Effector memory CD4-positive, alpha-beta T cell (primary cell): ENCODE measurements around the gene INSC.

Experiments used
- DNase-seq, 3 donors: peaks; one replicate each; pipeline ENCODE4 v3.0.0-alpha.2; 2020
- H3K27ac ChIP-seq: 2 replicates; pipeline ENCODE4 v1.7.0; 2013; ENCODE audit warnings: mild to moderate bottlenecking, low read length, moderate library complexity; ENCODE audit not compliant: insufficient read depth, poor library complexity, severe bottlenecking
- H3K27me3 ChIP-seq: replicated peaks from 2 replicates; pipeline ENCODE4 v1.7.0; 2013; ENCODE audit warnings: mild to moderate bottlenecking, low read length; ENCODE audit not compliant: insufficient read depth, control insufficient read depth, poor library complexity, severe bottlenecking
- H3K36me3 ChIP-seq: 2 replicates; pipeline ENCODE4 v1.7.0; 2013; ENCODE audit warnings: mild to moderate bottlenecking, low read length, moderate library complexity; ENCODE audit not compliant: control insufficient read depth, insufficient read depth
- H3K4me1 ChIP-seq: 2 replicates; pipeline ENCODE4 v1.7.0; 2013; ENCODE audit warnings: low read length, mild to moderate bottlenecking; ENCODE audit not compliant: control insufficient read depth, insufficient read depth, poor library complexity, severe bottlenecking
- H3K4me3 ChIP-seq: 2 replicates; pipeline ENCODE4 v1.7.0; 2013; ENCODE audit warnings: low read length, low read depth, mild to moderate bottlenecking; ENCODE audit not compliant: insufficient read depth, poor library complexity, severe bottlenecking
- H3K9me3 ChIP-seq: 2 replicates; pipeline ENCODE4 v1.7.0; 2013; ENCODE audit warnings: mild to moderate bottlenecking, low read length, moderate library complexity; ENCODE audit not compliant: control insufficient read depth

Gene INSC

DNA sequence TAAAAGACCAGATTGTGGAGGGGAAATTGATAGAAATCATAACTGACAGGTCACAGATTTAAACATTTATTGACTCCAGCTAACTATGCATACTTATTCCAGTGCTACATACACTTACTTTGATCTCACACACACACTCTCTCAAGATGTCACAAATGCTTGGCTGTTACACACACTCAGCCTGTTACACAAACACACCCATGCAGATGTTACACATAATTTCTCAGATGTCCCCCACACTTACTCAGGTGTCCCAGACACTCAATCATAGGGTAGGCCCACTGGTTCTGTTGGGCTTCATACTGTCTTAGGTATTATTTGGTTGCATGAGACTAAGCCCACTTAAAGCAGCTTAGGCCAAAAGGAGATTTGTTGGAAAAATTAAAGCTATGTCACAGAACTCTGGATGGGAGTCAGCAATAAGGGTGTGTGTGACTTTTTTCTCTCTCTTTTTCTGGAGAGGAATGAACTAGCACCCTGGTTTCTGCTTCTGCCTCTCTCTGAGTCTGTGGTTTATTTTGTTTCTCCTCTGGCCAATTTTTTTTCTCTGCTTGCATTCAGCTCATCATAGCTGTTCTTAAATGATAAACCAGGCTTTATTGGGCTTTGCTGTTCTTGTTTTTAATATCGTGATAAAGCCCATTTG, 179.4 kb downstream of the INSC start:
- Histone ChIP-seq H3K36me3 (no peaks in the 10 kb centered on the region), H3K27ac (no peak overlapping the region), H3K27me3 (no peaks in the 10 kb centered on the region), H3K9me3 (no peaks in the 10 kb centered on the region), H3K4me1 (no peaks in the 10 kb centered on the region), H3K4me3 (no peak overlapping the region)
- no peak for DNase-seq

DNA sequence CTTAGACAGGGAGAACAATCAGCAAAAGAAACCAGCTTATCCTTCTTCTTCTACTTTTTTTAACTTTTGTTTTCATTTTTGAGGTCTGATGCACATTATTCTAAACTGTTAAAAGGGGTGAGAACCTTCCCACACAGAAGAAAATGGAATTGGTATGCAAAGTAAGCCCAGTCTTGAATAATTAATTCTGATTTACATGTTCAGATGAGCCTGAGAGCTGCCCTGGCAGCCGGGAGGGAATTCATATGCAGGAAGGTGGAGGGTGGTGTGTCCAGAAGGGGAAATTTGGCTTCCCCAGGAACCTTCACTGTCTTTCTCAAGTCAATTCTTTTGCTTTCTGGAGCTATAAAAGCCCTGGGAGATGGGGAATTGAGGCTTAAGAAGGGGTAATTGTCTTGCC, 181.0 kb downstream of the INSC start:
- no peaks in the 10 kb centered on the region for H3K27me3 ChIP-seq
- H3K4me3 ChIP-seq, result no peak overlapping the region
- no peaks in the 10 kb centered on the region for H3K36me3 ChIP-seq
- H3K27ac ChIP-seq, result no peak overlapping the region
- H3K4me1 ChIP-seq, result no peaks in the 10 kb centered on the region
- no peak for DNase-seq
- no peaks in the 10 kb centered on the region for H3K9me3 ChIP-seq
